ENCODE results near the gene GADD45G. TPM values are rescaled to one million over a fixed set of nuclear protein-coding genes. Genes with fewer than 3 reads are reported as not detected.

Gene GADD45G
- total and polyA plus RNA-seq, 2 experiments from 2014 or later = 12.7 to 24.1 TPM

GRCh38 chr9:89617978-89618377 lies 13.2 kb downstream of the GADD45G start:
- no peaks in the 10 kb centered on the region for H3F3A ChIP-seq (replicated peaks; ENCODE audit: low read depth)
- H2AFZ ChIP-seq = no peak overlapping the region
- no peak overlapping the region for H3K27ac ChIP-seq (ENCODE audit: low read depth)
- no peak overlapping the region for H3K4me3 ChIP-seq
- DNase-seq (ENCODE audit: low spot score) (no peak), ATAC-seq (no peak)
- Mint-ChIP-seq H3K36me3 (ENCODE audit: low read depth) (no peaks in the 10 kb centered on the region), H3K9me3 (no peaks in the 10 kb centered on the region), H3K4me1 (peaks cover 23% of the 10 kb centered on the region), H3K27me3 (ENCODE audit: insufficient read depth, low read depth, poor library complexity) (peaks cover 7% of the 10 kb centered on the region), H3K4me3 (no peak overlapping the region), H3K27ac (no peak overlapping the region)
- H3K79me2 ChIP-seq (replicated peaks; ENCODE audit: insufficient read depth) = no peaks in the 10 kb centered on the region
- no peaks in the 10 kb centered on the region for H3K27me3 ChIP-seq (ENCODE audit: insufficient read depth)
- no peaks in the 10 kb centered on the region for H3K36me3 ChIP-seq (ENCODE audit: insufficient read depth)
- H3K4me1 ChIP-seq (ENCODE audit: insufficient read depth) = peaks cover 7% of the 10 kb centered on the region
- TF ChIP-seq ETS1 (IDR thresholded peaks at IDR 0.05) (no peak), CTCF (conservative IDR thresholded peaks at IDR 0.05; ENCODE audit: low read depth in 2 of 2) (no peak), POLR2AphosphoS5 (IDR thresholded peaks at IDR 0.05; ENCODE audit: low read depth) (no peak), STAT1 (IDR thresholded peaks at IDR 0.05; ENCODE audit: unreplicated experiment) (no peak), ZNF462 (CRISPR knock-in tag; IDR thresholded peaks at IDR 0.05) (no peak), EZH2phosphoT487 (IDR thresholded peaks at IDR 0.05; ENCODE audit: unreplicated experiment) (no peak), JUNB (IDR thresholded peaks at IDR 0.05; ENCODE audit: unreplicated experiment) (no peak), ZNF331 (CRISPR knock-in tag; IDR thresholded peaks at IDR 0.05; ENCODE audit: low read depth) (no peak), NANOG (IDR thresholded peaks at IDR 0.05; ENCODE audit: borderline replicate concordance) (no peak), REST (IDR thresholded peaks at IDR 0.05; ENCODE audit: unreplicated experiment) (no peak), EZH2 (IDR thresholded peaks at IDR 0.05; ENCODE audit: low read depth, unreplicated experiment) (no peak), ZNF114 (CRISPR knock-in tag; IDR thresholded peaks at IDR 0.05) (no peak), CREB1 (CRISPR knock-in tag; IDR thresholded peaks at IDR 0.05; ENCODE audit: low read depth) (no peak)
- no peak overlapping the region for H3K4me2 ChIP-seq
- H3K9me2 ChIP-seq (ENCODE audit: insufficient read depth) = peaks cover 4% of the 10 kb centered on the region; the same call in 1 of the 2 replicates
- H4K20me1 ChIP-seq (replicated peaks; ENCODE audit: insufficient read depth) = no peaks in the 10 kb centered on the region
